Keratinocyte (primary cell): ENCODE measurements around the gene TRAPPC2L. TPM values are rescaled to one million over a fixed set of nuclear protein-coding genes. Genes with fewer than 3 reads are reported as not detected.

Experiments used
- DNase-seq: peaks from one replicate; pipeline ENCODE4 v3.0.0-alpha.2; 2011; ENCODE audit warnings: low read depth, missing footprints, low spot score
- FAIRE-seq: peaks from 2 replicates; lab custom pipeline; 2011; peaks lifted over from hg19 to GRCh38; lab: Jason Lieb, UNC
- H2AFZ ChIP-seq: 2 replicates; pipeline ENCODE4 v1.6.0; 2012; ENCODE audit warnings: low read length, control low read depth, inconsistent platforms; ENCODE audit not compliant: control insufficient read depth
- H3K27ac ChIP-seq: 2 replicates; pipeline ENCODE4 v1.5.1; 2011; ENCODE audit warnings: low read length; ENCODE audit not compliant: control insufficient read depth, insufficient read depth
- H3K27me3 ChIP-seq: 3 replicates; pipeline ENCODE4 v1.6.0; 2011; ENCODE audit warnings: low read length; ENCODE audit not compliant: control insufficient read depth, insufficient read depth; ENCODE audit errors: extremely low read depth
- H3K36me3 ChIP-seq, 2 experiments: 2 replicates in 1 of 2; 3 replicates in 1 of 2; pipeline ENCODE4 v1.5.1; 2011; ENCODE audit warnings: low read length in 2 of 2, mild to moderate bottlenecking in 1 of 2; ENCODE audit not compliant: control insufficient read depth in 2 of 2, insufficient read depth in 2 of 2; ENCODE audit errors: extremely low read depth in 1 of 2
- H3K4me1 ChIP-seq: 3 replicates; pipeline ENCODE4 v1.5.1; 2011; ENCODE audit warnings: low read length; ENCODE audit not compliant: control insufficient read depth, insufficient read depth; ENCODE audit errors: extremely low read depth
- H3K4me2 ChIP-seq: 3 replicates; pipeline ENCODE4 v1.6.0; 2011; ENCODE audit warnings: low read depth, low read length; ENCODE audit not compliant: control insufficient read depth, insufficient read depth; ENCODE audit errors: extremely low read depth
- H3K4me3 ChIP-seq, 3 experiments: fragments of 200-600 bp in 1 of 3; sonication (generic) in 1 of 3; 2 replicates in 2 of 3; 3 replicates in 1 of 3; pipeline ENCODE4 v1.5.1; 2011 to 2016; ENCODE audit warnings: low read length in 3 of 3, mild to moderate bottlenecking in 3 of 3, control low read depth in 2 of 3, inconsistent platforms in 1 of 3, low read depth in 1 of 3, mixed read lengths in 1 of 3, mixed run types in 1 of 3, moderate library complexity in 1 of 3; ENCODE audit not compliant: control insufficient read depth in 2 of 3, insufficient read depth in 2 of 3; ENCODE audit errors: extremely low read depth in 1 of 3
- H3K79me2 ChIP-seq: 2 replicates; pipeline ENCODE4 v1.6.0; 2012; ENCODE audit warnings: low read length; ENCODE audit not compliant: control insufficient read depth, insufficient read depth
- H3K9ac ChIP-seq: 3 replicates; pipeline ENCODE4 v1.6.0; 2011; ENCODE audit warnings: low read length; ENCODE audit not compliant: control insufficient read depth, insufficient read depth; ENCODE audit errors: extremely low read depth
- H3K9me1 ChIP-seq: 3 replicates; pipeline ENCODE4 v1.6.0; 2011; ENCODE audit warnings: low read length; ENCODE audit not compliant: control insufficient read depth, insufficient read depth; ENCODE audit errors: extremely low read depth
- H3K9me3 ChIP-seq: 2 replicates; pipeline ENCODE4 v1.5.1; 2012; ENCODE audit warnings: low read depth, low read length; ENCODE audit not compliant: control insufficient read depth
- H4K20me1 ChIP-seq: 3 replicates; pipeline ENCODE4 v1.6.0; 2011; ENCODE audit warnings: low read length; ENCODE audit not compliant: control insufficient read depth, insufficient read depth; ENCODE audit errors: extremely low read depth
- EZH2 ChIP-seq: IDR thresholded peaks from one replicate; pipeline ENCODE4 v1.6.1; 2012; ENCODE audit warnings: inconsistent platforms, mild to moderate bottlenecking, low read length, moderate library complexity
- dilution Hi-C: fragments of 300-500 bp; cut with MboI; formaldehyde crosslinking; loops from one replicate; pipeline ENCODE4 v1.7.0; 2020; ENCODE audit warnings: low sequenced_read_pairs; ENCODE audit not compliant: extremely low pct_ligation_motif_present
- polyA plus RNA-seq, 5 experiments: library from polyadenylated mRNA; depleted of rRNA in 3 of 5; stranded (reverse) in 3 of 5; stranded (forward) in 1 of 5; unstranded in 1 of 5; fragments of >200 nt; gene quantifications; 1 replicate in 1 of 5; 2 replicates in 3 of 5; 3 replicates in 1 of 5; pipeline versions ENCODE4 v1.2.1 to v1.2.3, GENCODE V29; 2011 to 2012; ENCODE audit warnings: missing spikeins in 2 of 5, low read depth in 1 of 5, low replicate concordance in 1 of 5
- TF ChIP-seq, protein P1 (sequence below), 3 experiments: IDR thresholded peaks in 1 of 3; conservative IDR thresholded peaks in 1 of 3; optimal IDR thresholded peaks in 1 of 3; 2 replicates in 2 of 3; 3 replicates in 1 of 3; pipeline versions ENCODE3 to v1.5.1; 2011; ENCODE audit warnings: low read length in 3 of 3, mild to moderate bottlenecking in 3 of 3, moderate library complexity in 2 of 3, control low read depth in 1 of 3, inconsistent platforms in 1 of 3; ENCODE audit not compliant: insufficient read depth in 2 of 3; ENCODE audit errors: extremely low read depth in 1 of 3

The TRAPPC2L gene
- polyA plus RNA-seq, 1 donor (not counting 4 experiments of a cell fraction or from before 2014, with no cell fraction given), result 139 TPM

DNA sequence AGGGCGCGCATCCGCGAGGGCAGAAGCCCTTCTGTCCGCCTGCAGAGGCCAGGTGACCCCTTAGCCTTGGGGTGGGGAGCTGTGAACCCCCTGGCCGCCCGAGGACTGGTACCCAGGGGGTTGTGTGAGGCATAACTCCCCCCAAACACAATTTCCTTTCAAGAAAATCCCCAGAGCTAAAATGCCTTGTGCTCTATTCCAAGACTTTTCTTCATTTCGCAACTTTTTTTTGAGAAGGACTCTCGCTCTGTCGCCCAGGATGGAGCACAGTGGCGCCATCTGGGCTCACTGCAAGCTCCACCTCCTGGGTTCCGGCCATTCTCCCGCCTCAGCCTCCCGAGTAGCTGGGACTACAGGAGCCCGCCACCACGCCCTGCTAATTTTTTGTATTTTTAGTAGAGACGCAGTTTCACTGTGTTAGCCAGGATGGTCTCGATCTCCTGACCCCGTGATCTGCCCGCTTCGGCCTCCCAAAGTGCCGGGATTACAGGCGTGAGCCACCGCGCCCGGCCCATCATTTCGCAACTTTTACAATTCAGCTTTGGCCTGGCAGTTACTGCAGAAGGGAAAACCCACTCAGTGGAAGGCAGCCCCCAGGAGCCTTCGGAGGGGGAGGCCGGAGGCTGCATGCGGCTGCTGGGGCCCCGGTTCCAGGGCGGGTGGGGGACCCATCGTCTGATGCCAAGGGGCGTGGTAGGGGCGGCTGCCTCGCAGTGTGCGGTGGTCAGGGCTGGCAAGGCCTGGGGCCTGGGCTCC, 44.2 kb upstream of the TRAPPC2L start:
- peak overlapping the region; percentile 84 for H2AFZ ChIP-seq
- H3K27me3 ChIP-seq, result no peaks in the 10 kb centered on the region
- H3K9ac ChIP-seq, result peak overlapping the region; percentile 84
- no peaks in the 10 kb centered on the region for H4K20me1 ChIP-seq
- peaks cover 19% of the 10 kb centered on the region for H3K79me2 ChIP-seq
- FAIRE-seq, result no peak
- no peak for DNase-seq
- H3K4me3 ChIP-seq, result peak overlapping the region; percentile 71 to 78 (median 77)
- no peaks in the 10 kb centered on the region for H3K9me3 ChIP-seq
- peaks cover 33% of the 10 kb centered on the region for H3K4me1 ChIP-seq
- H3K9me1 ChIP-seq, result peaks cover 4% of the 10 kb centered on the region
- H3K27ac ChIP-seq, result no peak overlapping the region
- dilution Hi-C loops, result no loop called here
- no peak for TF ChIP-seq EZH2
- TF ChIP-seq, protein P1, sequence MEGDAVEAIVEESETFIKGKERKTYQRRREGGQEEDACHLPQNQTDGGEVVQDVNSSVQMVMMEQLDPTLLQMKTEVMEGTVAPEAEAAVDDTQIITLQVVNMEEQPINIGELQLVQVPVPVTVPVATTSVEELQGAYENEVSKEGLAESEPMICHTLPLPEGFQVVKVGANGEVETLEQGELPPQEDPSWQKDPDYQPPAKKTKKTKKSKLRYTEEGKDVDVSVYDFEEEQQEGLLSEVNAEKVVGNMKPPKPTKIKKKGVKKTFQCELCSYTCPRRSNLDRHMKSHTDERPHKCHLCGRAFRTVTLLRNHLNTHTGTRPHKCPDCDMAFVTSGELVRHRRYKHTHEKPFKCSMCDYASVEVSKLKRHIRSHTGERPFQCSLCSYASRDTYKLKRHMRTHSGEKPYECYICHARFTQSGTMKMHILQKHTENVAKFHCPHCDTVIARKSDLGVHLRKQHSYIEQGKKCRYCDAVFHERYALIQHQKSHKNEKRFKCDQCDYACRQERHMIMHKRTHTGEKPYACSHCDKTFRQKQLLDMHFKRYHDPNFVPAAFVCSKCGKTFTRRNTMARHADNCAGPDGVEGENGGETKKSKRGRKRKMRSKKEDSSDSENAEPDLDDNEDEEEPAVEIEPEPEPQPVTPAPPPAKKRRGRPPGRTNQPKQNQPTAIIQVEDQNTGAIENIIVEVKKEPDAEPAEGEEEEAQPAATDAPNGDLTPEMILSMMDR (optimal IDR thresholded peaks at IDR 0.05 in 1 of 3, IDR thresholded peaks at IDR 0.05 in 1 of 3, conservative IDR thresholded peaks at IDR 0.05 in 1 of 3; ENCODE audit: extremely low read depth in 1 of 3, insufficient read depth in 2 of 3, low read length in 3 of 3), result no peak
- peak overlapping the region; percentile 96 for H3K4me2 ChIP-seq
- H3K36me3 ChIP-seq, result peaks cover 11% of the 10 kb centered on the region in 2 experiments

DNA sequence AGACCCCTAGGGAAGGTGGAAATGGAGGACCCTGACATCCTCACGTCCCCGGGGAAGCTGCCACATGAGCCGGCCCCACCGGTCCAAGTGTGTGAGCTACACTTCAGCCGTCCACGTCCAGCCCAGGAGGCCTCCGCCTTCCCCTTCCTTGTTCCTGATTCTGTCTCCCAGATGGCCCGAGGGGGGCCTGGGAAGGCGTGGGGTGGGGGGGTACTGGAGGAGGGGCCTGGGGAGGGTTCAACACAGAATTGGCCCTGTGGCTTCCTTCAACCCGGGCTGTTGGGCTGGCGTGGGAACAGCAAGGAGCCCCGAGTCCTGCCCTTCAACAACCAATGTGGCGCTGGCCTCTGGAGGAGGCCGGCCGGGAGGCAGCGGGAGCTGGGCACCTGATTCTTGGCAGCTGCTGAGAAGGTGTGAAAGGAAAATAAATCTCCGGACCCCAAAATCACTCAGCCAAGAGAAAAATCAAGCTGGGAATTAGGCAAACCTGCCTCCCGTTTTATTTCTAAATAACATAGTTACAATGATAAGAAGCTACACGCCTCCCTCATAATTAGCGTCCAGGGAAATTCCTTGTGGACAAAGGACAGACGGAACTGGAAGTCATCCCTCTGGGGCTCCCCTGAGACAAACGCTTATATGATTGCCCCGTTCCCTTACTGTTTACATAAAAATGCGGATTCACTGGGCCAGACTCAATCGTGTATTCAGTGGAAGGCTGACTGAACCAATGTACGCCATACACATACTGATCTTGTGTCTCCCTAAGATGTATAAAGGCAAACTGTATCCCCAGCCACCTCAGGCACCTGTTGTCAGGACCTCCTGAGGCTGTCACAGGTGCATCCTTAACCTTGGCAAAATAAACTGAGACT, 43.4 kb upstream of the TRAPPC2L start:
- peaks cover 4% of the 10 kb centered on the region for H3K9me1 ChIP-seq
- H3K36me3 ChIP-seq, result peaks cover 5 to 11% of the 10 kb centered on the region in 2 experiments
- H3K4me1 ChIP-seq, result peaks cover 33% of the 10 kb centered on the region
- H3K79me2 ChIP-seq, result peaks cover 19% of the 10 kb centered on the region
- no peak for FAIRE-seq
- H3K27ac ChIP-seq, result no peak overlapping the region
- no peak overlapping the region for H2AFZ ChIP-seq
- dilution Hi-C loops, result no loop called here
- DNase-seq, result no peak
- H3K27me3 ChIP-seq, result no peaks in the 10 kb centered on the region
- no peak overlapping the region for H3K9ac ChIP-seq
- TF ChIP-seq, protein P1 (optimal IDR thresholded peaks at IDR 0.05 in 1 of 3, IDR thresholded peaks at IDR 0.05 in 1 of 3, conservative IDR thresholded peaks at IDR 0.05 in 1 of 3; ENCODE audit: extremely low read depth in 1 of 3, insufficient read depth in 2 of 3, low read length in 3 of 3), result no peak
- TF ChIP-seq EZH2, result no peak
- no peaks in the 10 kb centered on the region for H4K20me1 ChIP-seq
- no peaks in the 10 kb centered on the region for H3K9me3 ChIP-seq
- H3K4me3 ChIP-seq, result no peak overlapping the region
- no peak overlapping the region for H3K4me2 ChIP-seq
